Stimulated activated CD4-positive, alpha-beta T cell treated with anti-CD3 and anti-CD28 coated beads, Interleukin-12 subunit alpha, Interleukin-12 subunit beta, amount 100 ng/mL, for 48 hours (primary cell): ENCODE measurements around the gene USP17L21.
"Not testable (repeated sequence)": the region's sequence is repeated elsewhere in the genome, so short reads cannot be mapped to it uniquely, and the experiment has no call there.

Source experiments
- DNase-seq, 3 donors: peaks; one replicate each; pipeline ENCODE4 v3.0.0-alpha.2; 2020; ENCODE audit warnings: low read depth in 2 of 3, low spot score in 1 of 3

USP17L21 gene

GRCh38 chr4:9262572-9262971 lies at the start of gene USP17L21:
USP17L21 (plus strand) TSS chr4:9262872; CDS start chr4:9262872, 0 bp downstream.
- DNase-seq: not testable (repeated sequence)

- not testable (repeated sequence) for DNase-seq
These were observed 48.0 kb upstream of the USP17L21 start for GRCh38 chr4:9214701-9215100.

GRCh38 chr4:9215105-9215504 lies 47.6 kb upstream of the USP17L21 start, which contains the start of gene USP17L11:
USP17L11 (plus strand) TSS chr4:9215405; CDS start chr4:9215405, 0 bp downstream.
- DNase-seq: not testable (repeated sequence)

- DNase-seq: not testable (repeated sequence)
These were observed 42.8 kb upstream of the USP17L21 start, which contains the start of gene USP17L12 for GRCh38 chr4:9219852-9220251. USP17L12 (plus strand) TSS chr4:9220152; CDS start chr4:9220152, 0 bp downstream.

GRCh38 chr4:9224596-9224995 lies 38.1 kb upstream of the USP17L21 start, which contains the start of gene USP17L13:
USP17L13 (plus strand) TSS chr4:9224896; CDS start chr4:9224896, 0 bp downstream.
- DNase-seq: not testable (repeated sequence)

- DNase-seq: not testable (repeated sequence)
These were observed 32.4 kb upstream of the USP17L21 start for GRCh38 chr4:9230249-9230648.

GRCh38 chr4:9234085-9234484 lies 28.6 kb upstream of the USP17L21 start, which contains the start of gene USP17L15:
USP17L15 (plus strand) TSS chr4:9234385; CDS start chr4:9234385, 0 bp downstream.
- not testable (repeated sequence) for DNase-seq

- DNase-seq: not testable (repeated sequence)
These were observed 24.2 kb upstream of the USP17L21 start for GRCh38 chr4:9238461-9238860.

- DNase-seq: not testable (repeated sequence)
These were observed 19.1 kb upstream of the USP17L21 start, which contains the start of gene USP17L17 for GRCh38 chr4:9243579-9243978. USP17L17 (plus strand) TSS chr4:9243879; CDS start chr4:9243879, 0 bp downstream.

- peak in 1 of 3 donors; percentile 0 for DNase-seq
These were observed 14.6 kb upstream of the USP17L21 start, which contains the start of gene USP17L18 for GRCh38 chr4:9247953-9248680. USP17L18 (plus strand) TSS chr4:9248630; CDS start chr4:9248630, 0 bp downstream.

GRCh38 chr4:9253078-9253477 lies 9.6 kb upstream of the USP17L21 start, which contains the start of gene USP17L19:
USP17L19 (plus strand) TSS chr4:9253378; CDS start chr4:9253378, 0 bp downstream.
- not testable (repeated sequence) for DNase-seq

GRCh38 chr4:9257824-9258223 lies 4.8 kb upstream of the USP17L21 start, which contains the start of gene USP17L20:
USP17L20 (plus strand) TSS chr4:9258124; CDS start chr4:9258124, 0 bp downstream.
- not testable (repeated sequence) for DNase-seq

- DNase-seq: not testable (repeated sequence)
These were observed 4.6 kb downstream of the USP17L21 start, which contains the start of gene USP17L22 for GRCh38 chr4:9267319-9267718. USP17L22 (plus strand) TSS chr4:9267619; CDS start chr4:9267619, 0 bp downstream.

- not testable (repeated sequence) for DNase-seq
These were observed 9.0 kb downstream of the USP17L21 start for GRCh38 chr4:9271719-9272118.
